SK-N-MC (cell line): Measurements from ENCODE around the gene MET.
"Not testable (repeated sequence)": the region's sequence is repeated elsewhere in the genome, so short reads cannot be mapped to it uniquely, and the experiment has no call there.

ENCODE experiments used
- DNase-seq: peaks from one replicate; pipeline ENCODE4 v3.0.0-alpha.2; 2011; ENCODE audit warnings: low read depth, low spot score
- H3K27ac ChIP-seq: fragments of 200-600 bp; sonication (generic); 2 replicates; pipeline ENCODE4 v1.5.1; 2016; ENCODE audit warnings: mixed run types
- H3K36me3 ChIP-seq: fragments of 200-600 bp; sonication (generic); 2 replicates; pipeline ENCODE4 v1.6.1; 2017; ENCODE audit warnings: antibody characterized with exemption, low read length, mixed read lengths; ENCODE audit not compliant: insufficient read depth
- H3K4me3 ChIP-seq: fragments of 200-600 bp; sonication (generic); 2 replicates; pipeline ENCODE4 v1.5.1; 2016
- H3K9ac ChIP-seq: fragments of 200-600 bp; sonication (generic); 2 replicates; pipeline ENCODE4 v1.8.0; 2017; ENCODE audit warnings: mixed run types, mixed read lengths; ENCODE audit not compliant: insufficient read length
- H3K9me3 ChIP-seq: fragments of 200-600 bp; sonication (generic); 2 replicates; pipeline ENCODE4 v1.6.1; 2017; ENCODE audit warnings: low read depth, mild to moderate bottlenecking, antibody characterized with exemption, low read length, moderate library complexity, mixed read lengths
- EZH2 ChIP-seq: fragments of 200-600 bp; sonication (generic); IDR thresholded peaks from one replicate; pipeline ENCODE4 v1.6.1; 2017; ENCODE audit warnings: antibody characterized with exemption
- FOXP2 ChIP-seq: optimal IDR thresholded peaks from 2 replicates; pipeline ENCODE3; 2011; ENCODE audit warnings: mild to moderate bottlenecking, moderate library complexity; ENCODE audit not compliant: insufficient read depth; ENCODE audit errors: extremely low read length, control extremely low read depth
- POLR2AphosphoS5 ChIP-seq: IDR thresholded peaks from 2 replicates; pipeline ENCODE4 v1.6.1; 2012; ENCODE audit warnings: mild to moderate bottlenecking, low read depth, low read length, borderline replicate concordance

The MET gene

DNA sequence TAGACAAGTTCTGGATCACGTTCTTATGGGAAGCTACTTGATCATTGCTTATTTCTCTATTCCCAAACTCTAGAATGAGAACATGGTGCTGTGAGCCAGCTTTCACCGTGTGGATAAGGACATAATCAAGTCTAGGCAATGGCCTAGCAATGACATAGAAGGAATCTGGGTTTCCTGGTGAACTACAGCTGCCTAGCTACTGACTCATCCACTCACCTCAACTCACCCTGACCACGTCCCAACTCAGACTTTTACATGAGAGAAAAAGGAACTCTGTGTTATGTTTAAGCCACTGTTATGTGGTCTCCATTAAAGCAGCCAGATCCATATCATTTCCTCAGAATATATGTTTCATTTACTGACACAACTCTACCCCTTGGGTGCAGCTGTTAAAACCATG lies 18.8 kb upstream of the MET start:
- no peaks in the 10 kb centered on the region for H3K9me3 ChIP-seq
- no peak for DNase-seq
- no peak overlapping the region for H3K9ac ChIP-seq
- H3K4me3 ChIP-seq = no peak overlapping the region
- H3K36me3 ChIP-seq = no peaks in the 10 kb centered on the region
- no peak overlapping the region for H3K27ac ChIP-seq
- TF ChIP-seq FOXP2 = no peak
- TF ChIP-seq POLR2AphosphoS5 = no peak

DNA sequence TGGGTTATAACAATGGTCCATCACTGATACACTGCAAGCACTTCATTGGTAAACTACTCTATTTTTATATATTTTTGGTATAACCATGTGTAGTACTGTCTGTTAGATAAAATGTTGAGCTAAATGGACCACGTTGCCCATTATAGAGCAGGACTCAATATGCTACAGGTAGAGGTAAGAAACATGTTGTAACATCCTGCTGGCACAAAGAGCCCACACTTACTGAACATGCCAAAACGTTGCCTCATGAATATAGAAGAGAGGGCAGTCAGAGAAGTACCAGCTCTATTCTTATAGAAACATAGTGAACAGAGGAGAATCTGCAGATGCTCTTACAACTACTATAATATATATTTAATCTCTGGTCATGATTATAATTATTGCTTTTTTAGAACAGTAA lies 18.4 kb upstream of the MET start:
- no peak for DNase-seq
- Histone ChIP-seq H3K4me3 (no peak overlapping the region), H3K36me3 (no peaks in the 10 kb centered on the region), H3K9ac (no peak overlapping the region), H3K27ac (no peak overlapping the region), H3K9me3 (no peaks in the 10 kb centered on the region)
- no peak for TF ChIP-seq POLR2AphosphoS5
- no peak for TF ChIP-seq FOXP2
- TF ChIP-seq EZH2 = no peak

DNA sequence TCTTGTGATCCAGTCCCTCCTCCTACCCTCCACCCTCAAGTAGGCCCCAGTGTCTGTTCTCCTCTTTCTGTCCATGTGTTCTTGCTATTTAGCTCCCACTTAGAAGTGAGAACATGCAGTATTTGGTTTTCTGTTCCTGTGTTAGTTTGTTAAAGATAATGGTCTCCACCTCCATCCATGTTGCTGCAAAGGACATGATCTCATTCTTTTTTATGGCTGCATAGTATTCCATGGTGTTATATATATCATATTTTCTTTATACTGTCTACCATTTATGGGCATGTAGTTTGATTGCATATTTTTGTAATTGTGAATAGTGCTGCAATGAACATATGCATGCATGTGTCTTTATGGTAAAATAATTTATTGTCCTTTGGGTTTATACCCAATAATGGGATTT lies 12.7 kb upstream of the MET start:
- not testable (repeated sequence) for H3K36me3 ChIP-seq, H3K4me3 ChIP-seq, H3K9ac ChIP-seq, H3K9me3 ChIP-seq, DNase-seq, H3K27ac ChIP-seq

DNA sequence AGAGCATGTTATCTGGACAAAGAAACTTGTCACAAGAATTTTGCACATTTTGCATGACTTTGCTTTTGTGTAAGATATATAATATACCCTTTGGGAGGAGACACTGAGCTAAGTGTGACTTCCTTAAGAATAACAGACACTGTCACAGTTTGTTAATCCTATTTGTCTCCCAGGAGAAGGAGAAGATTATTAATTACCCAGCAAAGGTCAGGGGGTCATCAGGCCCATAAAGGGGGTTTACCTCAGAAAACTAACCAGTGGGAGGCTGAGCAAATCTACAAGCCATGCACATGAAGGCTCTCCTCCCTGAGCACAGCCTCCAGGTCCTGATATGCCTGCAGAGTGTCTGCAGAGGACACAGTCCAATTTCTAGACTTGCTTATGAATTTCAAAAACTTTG lies 10.1 kb upstream of the MET start:
- Histone ChIP-seq H3K9me3 (no peaks in the 10 kb centered on the region), H3K36me3 (no peaks in the 10 kb centered on the region), H3K9ac (no peak overlapping the region), H3K4me3 (no peak overlapping the region), H3K27ac (no peak overlapping the region)
- no peak for TF ChIP-seq FOXP2
- TF ChIP-seq POLR2AphosphoS5 = no peak
- no peak for TF ChIP-seq EZH2
- no peak for DNase-seq

- no peak overlapping the region for H3K9ac ChIP-seq
- H3K9me3 ChIP-seq = no peaks in the 10 kb centered on the region
- no peak overlapping the region for H3K27ac ChIP-seq
- no peak for TF ChIP-seq EZH2
- H3K36me3 ChIP-seq = no peaks in the 10 kb centered on the region
- DNase-seq = no peak
- H3K4me3 ChIP-seq = no peak overlapping the region
Observed at GRCh38 chr7:116663744-116664143, 8.3 kb upstream of the MET start.

- Histone ChIP-seq H3K36me3 (no peaks in the 10 kb centered on the region), H3K4me3 (no peak overlapping the region), H3K9ac (no peak overlapping the region), H3K9me3 (no peaks in the 10 kb centered on the region), H3K27ac (no peak overlapping the region)
- DNase-seq = no peak
- TF ChIP-seq EZH2 (no peak), FOXP2 (no peak), POLR2AphosphoS5 (no peak)
Observed at GRCh38 chr7:116665332-116665996, 6.5 kb upstream of the MET start.

- TF ChIP-seq FOXP2 (no peak), EZH2 (no peak), POLR2AphosphoS5 (no peak)
- DNase-seq = no peak
- H3K4me3 ChIP-seq = no peak overlapping the region
- no peak overlapping the region; the same call in 1 of the 2 replicates for H3K27ac ChIP-seq
- no peaks in the 10 kb centered on the region for H3K9me3 ChIP-seq
- H3K36me3 ChIP-seq = no peaks in the 10 kb centered on the region
- H3K9ac ChIP-seq = no peak overlapping the region
Observed at GRCh38 chr7:116669769-116670168, 2.2 kb upstream of the MET start.

DNA sequence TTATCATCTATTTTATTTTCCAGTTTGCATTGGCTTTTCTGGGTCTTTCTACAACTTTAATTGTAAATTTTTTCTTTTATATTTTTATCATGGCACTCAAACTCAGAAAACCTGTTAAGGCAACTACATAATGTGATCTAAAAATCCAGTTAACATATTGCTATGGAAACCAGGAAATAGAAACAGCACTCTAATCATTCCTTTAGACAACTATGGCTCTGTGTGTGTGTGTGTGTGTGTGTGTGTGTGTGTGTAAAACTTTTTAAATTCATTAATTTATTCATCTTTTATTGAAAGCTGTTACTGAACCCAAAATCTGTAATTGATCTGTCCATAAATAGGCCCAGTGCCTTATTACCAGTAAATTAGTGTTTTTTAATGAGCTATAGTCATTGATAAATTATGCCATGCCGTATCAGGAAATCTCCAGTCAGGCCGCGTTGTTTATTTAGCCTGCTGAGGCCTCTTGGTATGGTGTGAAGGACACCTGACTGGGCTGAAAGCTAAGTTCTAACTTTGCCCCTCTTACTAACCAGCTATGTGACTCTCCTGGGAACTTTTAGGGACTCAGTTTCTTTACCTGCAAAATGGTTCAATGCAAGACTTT lies 1.5 kb upstream of the MET start:
- no peak for DNase-seq
- Histone ChIP-seq H3K9me3 (no peaks in the 10 kb centered on the region), H3K27ac (no peak overlapping the region), H3K36me3 (no peaks in the 10 kb centered on the region), H3K4me3 (peak overlapping the region; percentile 95; the same call in 1 of the 2 replicates), H3K9ac (no peak overlapping the region)
- TF ChIP-seq POLR2AphosphoS5 = no peak
- no peak for TF ChIP-seq FOXP2
- TF ChIP-seq EZH2 = no peak

DNA sequence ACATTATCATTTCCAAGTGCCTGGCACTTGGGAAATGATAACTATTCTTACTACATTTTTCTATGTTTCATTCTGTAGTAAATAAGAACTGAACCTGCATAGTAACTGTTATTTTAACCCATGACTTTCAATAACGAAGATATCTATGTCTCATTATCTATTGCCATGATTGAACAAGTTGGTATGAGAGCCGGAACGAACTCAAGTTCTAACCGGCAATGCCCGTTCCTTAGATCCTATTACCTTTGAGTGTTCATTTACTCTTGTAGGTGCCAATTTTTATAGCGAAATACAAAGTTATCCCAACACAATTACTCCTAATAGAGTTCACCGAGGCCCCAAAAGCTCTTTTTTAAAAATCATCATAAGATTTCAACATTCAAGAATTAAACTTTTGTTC lies 885 bp upstream of the MET start:
- Histone ChIP-seq H3K4me3 (peak overlapping the region; percentile 95), H3K36me3 (no peaks in the 10 kb centered on the region), H3K9me3 (no peaks in the 10 kb centered on the region), H3K27ac (no peak overlapping the region), H3K9ac (peak overlapping the region; percentile 73)
- DNase-seq = no peak
- TF ChIP-seq FOXP2 (no peak), POLR2AphosphoS5 (no peak), EZH2 (no peak)
